HG03439 (cell line): Measurements from ENCODE around the gene KRTAP10-1.
"Not testable (repeated sequence)": the region's sequence is repeated elsewhere in the genome, so short reads cannot be mapped to it uniquely, and the experiment has no call there.

ENCODE experiments used
- ATAC-seq: cut with Tn5 transposase; IDR thresholded peaks from one replicate; pipeline ENCODE4 v1.9.1; 2021; ENCODE audit warnings: mild to moderate bottlenecking, moderate library complexity; ENCODE audit not compliant: unreplicated experiment

The KRTAP10-1 gene, protein sequence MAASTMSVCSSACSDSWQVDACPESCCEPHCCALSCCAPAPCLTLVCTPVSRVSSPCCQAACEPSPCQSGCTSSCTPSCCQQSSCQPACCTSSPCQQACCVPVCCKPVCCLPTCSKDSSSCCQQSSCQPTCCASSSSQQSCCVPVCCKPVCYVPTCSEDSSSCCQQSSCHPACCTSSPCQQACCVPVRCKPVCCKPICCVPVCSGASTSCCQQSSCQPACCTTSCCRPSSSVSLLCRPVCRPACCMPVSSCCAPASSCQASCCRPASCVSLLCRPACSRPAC

DNA sequence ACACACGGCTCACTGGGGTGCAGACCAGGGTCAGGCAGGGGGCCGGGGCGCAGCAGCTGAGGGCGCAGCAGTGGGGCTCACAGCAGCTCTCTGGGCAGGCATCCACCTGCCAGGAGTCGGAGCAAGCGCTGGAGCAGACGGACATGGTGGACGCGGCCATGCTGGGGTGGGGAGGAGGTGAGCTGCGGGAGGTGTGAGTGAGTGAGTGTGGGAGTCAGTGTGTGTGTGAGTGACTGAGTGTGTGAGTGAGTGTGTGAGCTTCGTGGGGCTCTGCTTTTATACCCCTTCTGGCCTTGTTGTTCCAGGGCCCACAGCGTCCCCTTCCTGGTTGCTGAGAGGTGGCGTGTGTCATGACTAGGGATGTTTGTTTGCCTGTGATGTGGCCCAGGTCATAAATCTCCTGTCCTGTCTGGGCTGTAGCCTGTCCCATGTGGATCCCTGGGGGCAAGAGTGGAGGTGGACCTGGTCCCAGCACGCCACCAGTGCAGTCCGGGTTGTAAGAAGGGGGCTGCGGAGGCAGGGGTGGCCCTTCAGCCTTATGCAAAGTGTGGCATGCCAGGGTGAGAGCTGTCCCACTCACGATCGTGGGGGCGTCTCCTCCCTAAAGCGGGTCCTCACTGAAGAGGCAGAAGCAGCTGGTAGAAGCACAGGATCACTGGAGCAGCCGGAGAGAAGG lies at the start of gene KRTAP10-1:
Gene KRTAP10-1, minus strand, starts transcription at position 205 of the 676 bp plus-strand sequence. Its CDS starts 45 bp downstream, at position 160.
- no peak for ATAC-seq

DNA sequence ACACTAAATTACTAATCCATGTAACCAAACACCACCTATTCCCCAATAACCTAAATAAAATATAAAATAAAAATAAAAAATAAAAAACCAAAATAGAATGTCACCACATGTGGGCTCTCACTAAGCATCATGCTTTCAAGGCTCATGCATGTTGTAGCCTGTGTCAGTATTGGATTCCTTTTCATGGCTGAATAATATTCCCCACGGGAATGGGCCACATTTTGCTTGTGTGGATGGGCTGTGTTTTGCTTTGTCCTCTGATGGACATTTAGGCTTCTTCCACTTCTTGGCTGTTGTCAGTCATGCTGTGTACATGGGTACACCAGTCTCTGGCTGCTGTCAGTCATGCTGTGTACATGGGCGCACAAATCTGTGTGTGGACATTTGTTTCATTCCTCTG lies 49.1 kb upstream of the KRTAP10-1 start:
- ATAC-seq: no peak

DNA sequence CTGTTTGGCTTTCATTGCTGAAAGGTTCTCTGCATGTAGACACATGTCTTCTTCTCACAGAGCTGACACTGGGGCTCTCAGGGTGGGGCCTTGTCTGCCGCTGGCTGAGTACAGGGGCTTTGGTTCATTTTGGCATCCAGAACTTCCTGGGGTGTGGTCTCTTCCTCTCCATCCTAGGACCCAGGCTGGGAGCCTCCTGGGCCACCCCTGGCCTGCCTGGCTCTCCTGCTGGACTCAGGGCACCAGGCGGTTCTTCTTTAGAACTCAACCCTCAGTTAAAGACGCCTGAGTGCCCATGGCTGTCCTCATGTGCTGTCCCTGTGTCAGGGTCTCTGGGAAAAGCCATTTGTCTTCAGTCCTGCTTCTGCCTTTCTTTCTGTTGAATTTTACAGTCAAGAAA lies 45.9 kb upstream of the KRTAP10-1 start:
- ATAC-seq: no peak

- ATAC-seq: no peak
Observed at GRCh38 chr21:44583800-44584147, 43.8 kb upstream of the KRTAP10-1 start.

DNA sequence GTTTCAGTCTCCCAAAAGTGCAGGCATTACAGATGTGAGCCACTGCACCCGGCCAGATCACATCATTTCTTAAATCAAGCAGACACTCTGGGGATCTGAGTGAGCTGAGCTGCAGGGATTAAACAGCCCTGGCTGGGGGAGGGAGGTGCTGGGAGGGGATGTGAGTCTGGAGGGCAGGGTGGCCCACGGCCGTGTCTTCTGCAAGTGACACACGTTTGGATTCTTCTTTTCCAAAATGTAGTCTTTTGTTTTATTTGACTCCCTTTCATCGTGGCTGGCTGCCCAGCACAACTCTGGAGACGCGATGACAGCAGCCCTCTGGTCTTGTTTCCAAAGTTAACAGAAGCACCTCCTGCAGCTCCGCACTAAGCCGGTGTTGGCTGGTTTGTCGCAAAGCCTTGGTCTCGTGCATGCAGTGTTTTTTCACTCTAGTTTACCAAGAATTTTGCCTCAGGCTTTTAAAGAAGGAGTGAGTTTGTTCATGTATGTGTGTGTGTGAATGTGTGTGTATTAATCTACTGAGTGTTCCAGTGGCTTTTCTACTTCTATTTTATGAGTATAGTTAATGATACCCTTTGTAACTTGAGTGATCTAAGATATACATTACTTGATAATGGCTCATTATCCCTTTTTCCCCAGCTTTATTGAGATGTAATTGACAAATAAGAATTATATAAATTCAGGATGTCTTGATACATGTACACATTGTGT lies 43.2 kb upstream of the KRTAP10-1 start:
- ATAC-seq: no peak

GRCh38 chr21:44582055-44582454 lies 42.1 kb upstream of the KRTAP10-1 start:
- ATAC-seq: no peak

- no peak for ATAC-seq
Observed at GRCh38 chr21:44581158-44581557, 41.2 kb upstream of the KRTAP10-1 start.

DNA sequence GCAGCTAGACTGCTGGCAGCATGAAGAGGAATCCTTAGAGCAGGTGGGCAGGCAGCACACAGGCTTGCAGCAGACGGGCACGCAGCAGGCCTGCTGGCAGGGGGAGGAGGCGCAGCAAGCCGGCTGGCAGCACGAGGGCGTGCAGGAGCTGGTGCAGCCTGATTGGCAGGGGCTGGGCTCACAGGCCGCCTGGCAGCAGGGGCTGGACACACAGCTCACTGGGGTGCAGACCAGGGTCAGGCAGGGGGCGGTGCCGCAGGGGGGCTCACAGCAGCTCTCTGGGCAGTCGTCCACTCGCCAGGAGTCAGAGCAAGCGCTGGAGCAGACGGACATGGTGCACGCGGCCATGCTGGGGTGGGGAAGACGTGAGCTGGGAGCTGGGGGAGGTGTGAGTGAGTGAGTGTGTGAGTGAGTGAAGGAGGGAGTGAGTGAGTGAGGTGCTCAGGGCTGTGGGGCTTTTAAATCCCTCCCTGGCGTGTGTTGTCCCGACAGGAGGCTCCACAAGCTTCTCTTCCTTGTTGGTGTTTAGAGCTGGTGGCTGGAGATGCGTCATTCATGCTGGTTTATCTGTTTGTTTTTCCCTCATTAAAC lies 40.3 kb upstream of the KRTAP10-1 start, which contains the start of gene KRTAP10-5:
Gene KRTAP10-5, minus strand, starts transcription at position 374 of the 591 bp plus-strand sequence. Its CDS starts 26 bp downstream, at position 348.
- not testable (repeated sequence) for ATAC-seq

GRCh38 chr21:44579833-44580144 lies 39.8 kb upstream of the KRTAP10-1 start:
- ATAC-seq: no peak

- no peak for ATAC-seq
Observed at GRCh38 chr21:44579056-44579832, 39.2 kb upstream of the KRTAP10-1 start.

DNA sequence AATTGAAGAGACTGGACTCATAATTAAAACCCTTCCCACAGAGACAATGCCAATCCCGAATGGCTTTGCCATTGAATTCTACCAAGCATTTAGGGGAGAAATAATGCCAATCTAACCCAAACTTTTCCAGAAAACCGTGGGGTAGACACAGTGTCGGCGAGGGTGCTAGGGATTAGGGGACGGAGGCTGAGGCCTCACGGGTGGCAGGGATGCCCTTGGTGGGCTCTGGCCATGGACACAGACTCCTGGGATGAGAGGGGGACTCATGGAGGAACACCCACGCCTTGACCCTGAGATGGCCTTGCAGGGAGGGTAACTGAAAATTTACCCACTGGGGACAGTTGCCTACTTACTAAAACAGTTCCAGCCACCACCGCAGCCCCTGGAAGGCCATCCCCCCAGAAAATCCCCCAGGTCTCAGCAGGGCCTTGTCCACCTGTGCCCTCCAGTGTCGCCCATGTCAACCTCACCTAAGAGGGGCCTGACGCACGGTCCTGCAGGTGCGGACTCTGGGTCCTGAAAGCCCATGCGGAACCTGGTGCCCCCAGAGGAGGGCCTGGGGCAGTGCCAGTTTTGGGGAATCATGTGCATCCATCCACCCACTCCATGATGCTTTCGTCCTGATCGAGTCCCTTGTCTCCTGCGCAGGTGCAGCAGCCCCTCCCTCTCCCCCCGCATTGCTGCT lies 38.5 kb upstream of the KRTAP10-1 start:
- ATAC-seq: no peak

GRCh38 chr21:44576025-44576420 lies 36.0 kb upstream of the KRTAP10-1 start:
- no peak for ATAC-seq

DNA sequence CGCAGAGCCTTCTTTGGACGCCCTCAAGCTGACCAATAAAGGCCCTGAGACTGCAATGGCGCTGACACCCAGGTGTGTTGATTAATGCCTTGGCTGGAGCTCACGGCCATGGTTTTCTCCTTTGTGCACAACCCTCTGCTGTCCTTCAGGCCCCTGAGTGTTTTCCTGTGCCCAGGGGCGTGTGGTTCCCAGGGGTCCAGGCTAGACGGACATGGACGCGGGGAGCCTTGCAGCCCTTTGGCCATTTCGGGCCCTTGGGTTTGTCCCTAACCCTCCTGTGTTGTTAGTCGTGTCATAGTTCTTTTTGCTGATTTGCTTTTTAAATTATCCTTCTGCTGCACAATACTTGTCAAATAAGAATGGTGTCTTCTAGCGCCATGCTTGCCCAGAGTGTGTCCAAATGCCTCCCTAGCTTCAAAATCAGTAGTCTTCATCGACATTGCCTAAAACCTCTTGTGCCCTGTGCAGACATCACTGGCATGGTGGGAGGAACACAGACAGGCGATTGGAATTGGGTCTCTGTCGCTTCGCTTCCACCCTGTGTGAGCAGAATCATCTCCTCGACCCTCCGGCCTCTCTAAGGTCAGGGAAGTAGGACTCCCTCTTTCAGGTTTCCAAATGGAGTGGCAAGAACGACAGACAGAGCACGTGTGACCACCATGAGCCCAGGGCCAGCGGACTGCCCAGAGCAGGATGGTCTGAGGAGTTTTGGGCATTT lies 35.5 kb upstream of the KRTAP10-1 start:
- ATAC-seq: no peak

DNA sequence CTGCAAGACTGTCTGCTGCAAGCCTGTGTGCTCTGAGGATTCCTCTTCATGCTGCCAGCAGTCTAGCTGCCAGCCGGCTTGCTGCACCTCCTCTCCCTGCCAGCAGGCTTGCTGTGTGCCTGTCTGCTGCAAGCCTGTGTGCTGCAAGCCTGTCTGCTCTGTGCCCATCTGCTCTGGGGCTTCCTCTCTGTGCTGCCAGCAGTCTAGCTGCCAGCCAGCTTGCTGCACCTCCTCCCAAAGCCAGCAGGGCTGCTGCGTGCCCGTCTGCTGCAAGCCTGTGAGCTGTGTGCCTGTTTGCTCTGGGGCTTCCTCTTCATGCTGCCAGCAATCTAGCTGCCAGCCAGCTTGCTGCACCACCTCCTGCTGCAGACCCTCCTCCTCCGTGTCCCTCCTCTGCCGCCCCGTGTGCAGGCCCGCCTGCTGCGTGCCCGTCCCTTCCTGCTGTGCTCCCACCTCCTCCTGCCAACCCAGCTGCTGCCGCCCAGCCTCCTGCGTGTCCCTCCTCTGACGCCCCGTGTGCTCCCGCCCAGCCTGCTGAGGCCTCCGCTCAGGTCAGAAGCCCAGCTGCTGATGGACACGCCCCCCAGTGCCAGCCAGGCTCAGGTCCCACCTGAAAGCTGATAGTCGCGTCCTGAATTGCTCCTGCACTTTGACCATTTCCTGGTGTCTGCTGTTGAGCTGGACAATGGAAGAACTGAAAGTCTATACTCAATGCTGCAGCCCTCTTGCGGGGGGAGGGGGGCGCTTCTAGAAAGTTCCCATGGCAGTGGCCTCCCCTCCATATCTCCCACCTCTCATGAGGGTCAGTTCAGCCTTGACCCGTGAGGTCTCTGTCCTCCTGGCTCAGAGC lies 34.7 kb upstream of the KRTAP10-1 start:
- ATAC-seq: no peak

DNA sequence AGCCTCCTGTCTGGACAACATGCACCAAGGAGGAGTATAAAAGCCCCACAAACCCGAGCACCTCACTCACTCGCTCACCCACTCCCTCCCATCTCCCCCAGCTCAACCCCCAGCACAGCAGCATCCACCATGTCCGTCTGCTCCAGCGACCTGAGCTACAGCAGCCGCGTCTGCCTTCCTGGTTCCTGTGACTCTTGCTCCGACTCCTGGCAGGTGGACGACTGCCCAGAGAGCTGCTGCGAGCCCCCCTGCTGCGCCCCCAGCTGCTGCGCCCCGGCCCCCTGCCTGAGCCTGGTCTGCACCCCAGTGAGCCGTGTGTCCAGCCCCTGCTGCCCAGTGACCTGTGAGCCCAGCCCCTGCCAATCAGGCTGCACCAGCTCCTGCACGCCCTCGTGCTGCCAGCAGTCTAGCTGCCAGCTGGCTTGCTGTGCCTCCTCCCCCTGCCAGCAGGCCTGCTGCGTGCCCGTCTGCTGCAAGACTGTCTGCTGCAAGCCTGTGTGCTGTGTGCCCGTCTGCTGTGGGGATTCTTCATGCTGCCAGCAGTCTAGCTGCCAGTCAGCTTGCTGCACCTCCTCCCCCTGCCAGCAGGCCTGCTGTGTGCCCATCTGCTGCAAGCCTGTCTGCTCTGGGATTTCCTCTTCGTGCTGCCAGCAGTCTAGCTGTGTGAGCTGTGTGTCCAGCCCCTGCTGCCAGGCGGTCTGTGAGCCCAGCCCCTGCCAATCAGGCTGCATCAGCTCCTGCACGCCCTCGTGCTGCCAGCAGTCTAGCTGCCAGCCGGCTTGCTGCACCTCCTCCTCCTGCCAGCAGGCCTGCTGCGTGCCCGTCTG lies 33.8 kb upstream of the KRTAP10-1 start, which contains the start of gene KRTAP10-4:
Gene KRTAP10-4, plus strand, starts transcription at position 100 of the 827 bp plus-strand sequence. Its CDS starts 30 bp downstream, at position 130.
- ATAC-seq: not testable (repeated sequence)

- ATAC-seq: no peak
Observed at GRCh38 chr21:44572959-44573583, 33.1 kb upstream of the KRTAP10-1 start.
